ENCODE measurements around the gene TBCD.

TBCD gene

GRCh38 chr17:82789051-82789592 lies 37.3 kb downstream of the TBCD start:
- in situ Hi-C loops (cut with MboI; ENCODE audit: low sequenced_read_pairs): no loop called here

GRCh38 chr17:82789806-82790205 lies 37.9 kb downstream of the TBCD start:
- in situ Hi-C loops (cut with MboI; ENCODE audit: low sequenced_read_pairs): loop anchor here (10.0 kb wide), 1 partner anchor 135 kb away; no protein-coding TSS in a partner anchor

- in situ Hi-C loops (cut with MboI; ENCODE audit: low sequenced_read_pairs): loop anchor here (10.0 kb wide), 1 partner anchor 134 kb away; no protein-coding TSS in a partner anchor
Measured at GRCh38 chr17:82790391-82790790, 38.5 kb downstream of the TBCD start.

- in situ Hi-C loops (cut with MboI; ENCODE audit: low sequenced_read_pairs): loop anchor here (10.0 kb wide), 1 partner anchor 133 kb away; no protein-coding TSS in a partner anchor
Measured at GRCh38 chr17:82791532-82791931, 39.7 kb downstream of the TBCD start.

GRCh38 chr17:82793974-82794630 lies 42.2 kb downstream of the TBCD start:
- in situ Hi-C loops (cut with MboI; ENCODE audit: low sequenced_read_pairs): loop anchor here (10.0 kb wide), 1 partner anchor 131 kb away; no protein-coding TSS in a partner anchor

GRCh38 chr17:82794781-82795482 lies 43.1 kb downstream of the TBCD start:
- in situ Hi-C loops (cut with MboI; ENCODE audit: low sequenced_read_pairs): loop anchor here (10.0 kb wide), 1 partner anchor 130 kb away; no protein-coding TSS in a partner anchor

GRCh38 chr17:82795615-82796014 lies 43.8 kb downstream of the TBCD start:
- in situ Hi-C loops (cut with MboI; ENCODE audit: low sequenced_read_pairs): loop anchor here (10.0 kb wide), 1 partner anchor 129 kb away; no protein-coding TSS in a partner anchor

GRCh38 chr17:82797061-82797460 lies 45.2 kb downstream of the TBCD start:
- in situ Hi-C loops (cut with MboI; ENCODE audit: low sequenced_read_pairs): loop anchor here (10.0 kb wide), 1 partner anchor 128 kb away; no protein-coding TSS in a partner anchor

- in situ Hi-C loops (cut with MboI; ENCODE audit: low sequenced_read_pairs): loop anchor here (10.0 kb wide), 1 partner anchor 126 kb away; no protein-coding TSS in a partner anchor
Measured at GRCh38 chr17:82798752-82799151, 46.9 kb downstream of the TBCD start.

GRCh38 chr17:82799591-82799990 lies 47.7 kb downstream of the TBCD start:
- in situ Hi-C loops (cut with MboI; ENCODE audit: low sequenced_read_pairs): loop anchor here (10.0 kb wide), 1 partner anchor 125 kb away; no protein-coding TSS in a partner anchor

- in situ Hi-C loops (cut with MboI; ENCODE audit: low sequenced_read_pairs): no loop called here
Measured at GRCh38 chr17:82800885-82801284, 49.0 kb downstream of the TBCD start.

GRCh38 chr17:82801377-82801970 lies 49.6 kb downstream of the TBCD start:
- in situ Hi-C loops (cut with MboI; ENCODE audit: low sequenced_read_pairs): no loop called here

GRCh38 chr17:82802075-82802780 lies 50.4 kb downstream of the TBCD start:
- in situ Hi-C loops (cut with MboI; ENCODE audit: low sequenced_read_pairs): no loop called here

- in situ Hi-C loops (cut with MboI; ENCODE audit: low sequenced_read_pairs): no loop called here
Measured at GRCh38 chr17:82803185-82803584, 51.3 kb downstream of the TBCD start.

GRCh38 chr17:82803606-82804005 lies 51.7 kb downstream of the TBCD start:
- in situ Hi-C loops (cut with MboI; ENCODE audit: low sequenced_read_pairs): no loop called here

- in situ Hi-C loops (cut with MboI; ENCODE audit: low sequenced_read_pairs): no loop called here
Measured at GRCh38 chr17:82804442-82805191, 52.8 kb downstream of the TBCD start.

GRCh38 chr17:82805254-82805653 lies 53.4 kb downstream of the TBCD start:
- in situ Hi-C loops (cut with MboI; ENCODE audit: low sequenced_read_pairs): no loop called here

- in situ Hi-C loops (cut with MboI; ENCODE audit: low sequenced_read_pairs): no loop called here
Measured at GRCh38 chr17:82805823-82806222, 54.0 kb downstream of the TBCD start.

- in situ Hi-C loops (cut with MboI; ENCODE audit: low sequenced_read_pairs): no loop called here
Measured at GRCh38 chr17:82806645-82807044, 54.8 kb downstream of the TBCD start.

- in situ Hi-C loops (cut with MboI; ENCODE audit: low sequenced_read_pairs): no loop called here
Measured at GRCh38 chr17:82807101-82807500, 55.2 kb downstream of the TBCD start.

All from HL-60/S4 treated with phorbol 12-myristate 13-acetate at 8.2 ng/mL for 4 days and 3 days (cell line).